GM19035 (cell line): ENCODE measurements around the gene PDE4D.

Experiments
- ATAC-seq: cut with Tn5 transposase; IDR thresholded peaks from one replicate; pipeline ENCODE4 v1.9.1; 2021; ENCODE audit not compliant: unreplicated experiment

PDE4D gene

DNA sequence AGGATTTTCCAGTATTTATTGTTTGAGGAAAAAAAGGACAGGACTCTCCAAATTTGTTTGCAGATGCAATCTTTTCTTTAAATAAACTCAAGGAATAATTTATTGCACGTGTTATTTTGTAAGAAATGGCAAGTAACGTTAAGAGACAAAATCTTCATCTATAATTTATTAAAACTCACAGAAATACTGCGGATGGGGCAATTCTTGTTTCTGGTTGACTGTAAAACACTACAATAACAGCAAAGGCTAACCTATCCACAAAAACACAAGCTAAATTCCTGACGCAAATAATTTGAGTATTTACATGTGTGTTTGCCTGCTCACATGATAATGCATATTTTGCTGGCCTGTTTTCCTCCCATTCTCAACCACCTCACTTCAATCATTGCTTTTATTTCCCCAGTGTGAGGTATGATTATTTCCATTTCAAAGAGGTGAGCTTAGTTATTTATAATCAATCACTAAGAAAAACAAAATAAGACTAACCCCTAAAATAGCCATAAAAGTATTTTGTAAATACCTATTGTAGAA is 619.4 kb downstream of the PDE4D start:
- no peak for ATAC-seq

DNA sequence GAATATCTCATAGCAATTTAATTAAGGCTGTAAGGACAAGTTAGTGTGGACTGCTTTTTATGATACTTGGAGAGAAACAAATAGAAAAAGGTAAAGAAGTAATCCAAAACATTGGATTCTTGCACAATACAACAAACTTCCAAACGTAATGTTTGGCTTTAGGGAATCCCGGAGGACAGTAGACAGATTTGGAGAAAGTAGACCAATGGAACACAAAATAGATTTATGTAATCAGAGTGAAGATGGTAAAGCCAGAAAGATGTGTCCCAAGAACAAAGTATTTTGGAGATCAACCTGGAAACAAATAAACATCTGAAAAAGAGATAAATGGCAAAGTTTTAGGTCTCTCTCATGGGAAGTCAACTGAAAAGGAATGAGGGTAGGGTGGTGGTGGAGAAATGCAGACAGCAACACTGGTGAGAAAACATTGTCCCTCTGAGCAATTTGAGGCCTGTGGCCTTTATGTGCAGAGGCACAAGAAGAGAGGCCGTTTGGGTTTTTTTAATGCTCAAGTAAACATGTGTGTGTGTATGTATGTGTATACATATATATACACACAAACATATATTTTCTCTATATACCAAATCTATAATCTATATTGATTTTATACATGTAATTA is 620.6 kb downstream of the PDE4D start:
- ATAC-seq: no peak

DNA sequence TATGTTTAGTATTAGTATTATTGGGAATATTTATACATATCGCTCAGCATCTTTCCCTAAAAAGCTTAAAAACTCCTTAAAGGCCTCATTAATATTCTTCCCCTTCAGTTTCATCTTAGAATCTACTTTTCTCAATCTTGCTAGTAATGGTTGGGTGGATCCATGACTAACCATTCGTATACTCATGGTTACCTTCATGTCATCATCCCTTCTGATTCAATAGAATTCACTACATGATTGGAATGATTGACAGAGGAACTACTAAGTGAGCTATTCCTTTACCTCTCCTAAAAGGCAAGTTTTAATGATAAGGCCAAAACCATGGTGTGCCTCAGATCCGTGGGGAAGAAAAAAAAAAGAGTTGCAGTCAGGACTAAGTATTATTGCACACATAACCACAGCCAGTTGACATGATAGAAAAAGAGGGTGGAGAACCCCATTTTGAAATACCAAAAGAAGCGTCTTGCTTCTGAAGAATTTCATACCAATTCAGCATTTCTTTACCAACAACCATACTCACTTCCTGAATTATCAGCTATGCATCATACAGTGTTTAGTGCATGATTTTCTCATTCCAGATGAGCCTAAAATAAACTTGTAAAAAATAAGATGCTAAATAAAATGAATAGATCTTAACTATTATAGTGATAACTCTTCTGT is 624.6 kb downstream of the PDE4D start:
- no peak for ATAC-seq

DNA sequence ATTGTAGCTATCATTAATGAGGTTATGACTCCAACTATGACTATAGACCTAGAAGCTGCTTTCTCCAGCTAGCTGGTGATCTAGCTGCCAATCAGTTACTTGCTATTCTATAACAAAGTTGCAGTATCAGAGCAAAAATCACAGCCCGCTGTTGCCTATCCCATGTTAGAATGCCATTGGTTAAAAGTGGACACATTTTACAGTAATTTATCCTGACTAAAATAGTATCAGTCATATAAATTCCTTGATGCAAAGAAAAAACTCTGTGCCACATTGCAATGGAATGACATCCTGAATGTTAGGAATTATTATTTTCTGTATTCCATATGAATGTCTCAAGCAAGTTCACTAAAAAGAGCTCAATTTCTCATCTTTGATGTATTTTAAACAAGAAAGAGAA is 626.5 kb downstream of the PDE4D start:
- no peak for ATAC-seq

DNA sequence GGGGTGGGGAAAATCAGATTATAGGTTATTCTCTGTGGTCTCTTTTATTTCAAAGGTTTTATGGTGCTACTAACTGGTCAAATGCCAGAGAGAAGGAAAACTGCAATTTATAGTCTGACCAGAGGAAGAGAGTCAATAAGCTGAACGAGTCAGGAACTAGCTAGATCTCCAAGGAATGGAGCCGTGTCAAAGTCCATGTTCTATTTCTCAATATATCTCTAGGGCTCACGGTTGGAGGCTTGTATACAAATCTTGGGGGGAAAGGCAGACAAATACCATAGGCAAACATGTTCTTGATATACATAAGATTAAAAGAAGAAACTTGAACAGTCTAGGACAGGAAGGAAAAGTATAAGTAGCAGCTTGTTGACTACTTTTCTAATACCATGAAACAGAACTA is 627.1 kb downstream of the PDE4D start:
- no peak for ATAC-seq

DNA sequence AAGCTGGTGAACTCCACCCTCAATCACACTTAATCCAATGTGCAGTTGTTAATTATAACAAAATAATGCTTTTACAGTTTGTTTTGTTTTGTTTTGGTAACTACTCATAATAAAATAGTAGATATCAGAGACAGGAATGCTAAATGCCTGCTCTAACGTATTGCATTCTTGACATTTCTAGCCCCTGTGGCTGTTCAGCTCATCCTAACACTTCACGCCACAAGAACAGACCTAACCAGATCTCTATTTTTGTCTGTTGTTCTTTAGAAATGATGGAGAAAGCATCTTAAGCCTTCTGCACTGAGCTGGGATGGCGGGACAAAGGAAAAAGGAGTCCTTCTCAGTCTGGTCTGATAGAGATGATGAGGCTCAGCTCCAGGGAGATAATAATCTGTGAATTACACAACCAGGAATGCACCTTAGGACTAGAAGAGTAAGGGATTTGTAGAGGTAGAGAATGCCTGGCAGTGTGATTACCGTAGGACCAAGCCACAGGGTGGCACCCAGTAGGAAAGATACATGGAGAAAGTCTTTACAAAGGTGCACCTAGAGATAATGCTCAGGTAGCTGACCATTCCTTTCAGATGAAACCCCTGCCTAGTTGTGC is 628.8 kb downstream of the PDE4D start:
- no peak for ATAC-seq

DNA sequence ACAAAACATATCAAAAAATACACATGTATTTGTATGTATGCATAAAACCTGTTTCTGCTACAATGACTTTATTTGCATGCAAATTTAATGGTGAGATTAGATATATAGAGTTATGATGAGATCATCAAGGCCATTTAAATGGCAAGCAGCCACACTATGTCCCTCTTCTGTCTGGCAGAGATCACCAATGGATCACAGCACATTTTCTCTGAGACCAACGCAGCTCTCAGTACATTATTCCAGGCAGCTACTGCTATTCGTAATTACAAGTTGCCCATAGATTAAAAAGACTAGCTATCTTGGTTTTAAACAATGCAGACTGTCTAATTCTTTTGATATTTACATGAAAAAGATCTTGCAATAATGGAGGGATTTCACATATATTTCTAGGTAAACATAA is 629.5 kb downstream of the PDE4D start:
- no peak for ATAC-seq

DNA sequence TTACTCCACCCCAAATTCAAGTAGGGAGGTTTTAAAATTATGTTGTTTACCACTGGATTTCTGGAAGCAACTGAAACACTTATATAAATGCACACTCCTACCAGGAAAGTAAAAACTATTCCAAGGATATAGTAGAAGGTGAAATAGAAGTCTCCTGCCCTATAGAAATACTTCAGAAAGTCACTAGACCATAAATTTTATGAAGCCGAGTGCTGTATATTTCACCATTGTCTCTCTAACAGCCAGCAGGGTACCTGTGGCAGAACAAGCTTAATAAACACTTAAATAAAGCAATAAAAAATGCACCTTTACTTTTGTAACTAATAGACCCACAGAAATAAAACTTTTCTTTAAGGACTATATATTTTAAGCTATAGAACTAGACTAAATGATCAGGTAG is 631.6 kb downstream of the PDE4D start:
- no peak for ATAC-seq

DNA sequence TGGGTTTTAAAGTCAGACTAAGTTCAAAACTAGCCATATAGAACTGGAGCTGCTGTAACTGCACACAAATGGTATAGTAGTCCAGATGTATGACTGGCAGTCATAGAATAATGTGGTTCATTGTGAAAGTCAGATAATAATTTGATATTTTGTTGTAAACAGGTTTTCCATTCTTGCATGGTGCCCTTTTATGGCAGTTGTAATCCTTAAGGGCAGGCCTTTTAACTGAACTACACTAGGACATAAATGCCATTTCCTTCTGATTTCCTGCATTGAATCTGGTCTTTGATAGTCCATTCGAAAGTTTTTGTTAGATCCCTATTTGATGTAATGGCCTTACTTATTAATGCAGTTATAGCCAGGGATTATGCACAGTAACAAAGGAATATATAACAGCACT is 632.6 kb downstream of the PDE4D start:
- ATAC-seq: no peak

DNA sequence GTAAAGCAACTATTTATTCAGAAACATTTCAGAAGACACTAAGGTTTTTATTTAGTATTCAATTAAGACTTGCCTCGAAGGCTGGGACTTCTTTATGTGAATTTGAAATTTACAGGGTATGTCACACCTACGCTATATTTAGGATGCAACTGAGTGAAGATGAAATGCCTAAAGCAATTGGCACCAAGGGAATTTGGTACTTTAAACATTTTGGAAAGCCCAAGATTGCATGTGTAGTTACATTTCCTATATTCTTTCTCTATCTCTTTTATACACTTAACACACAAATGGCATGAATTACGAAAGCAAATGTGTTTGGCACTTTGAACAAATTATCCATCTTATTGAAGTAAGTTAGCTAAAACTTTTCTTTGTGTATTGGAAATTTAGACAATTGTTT is 633.3 kb downstream of the PDE4D start:
- ATAC-seq: no peak

DNA sequence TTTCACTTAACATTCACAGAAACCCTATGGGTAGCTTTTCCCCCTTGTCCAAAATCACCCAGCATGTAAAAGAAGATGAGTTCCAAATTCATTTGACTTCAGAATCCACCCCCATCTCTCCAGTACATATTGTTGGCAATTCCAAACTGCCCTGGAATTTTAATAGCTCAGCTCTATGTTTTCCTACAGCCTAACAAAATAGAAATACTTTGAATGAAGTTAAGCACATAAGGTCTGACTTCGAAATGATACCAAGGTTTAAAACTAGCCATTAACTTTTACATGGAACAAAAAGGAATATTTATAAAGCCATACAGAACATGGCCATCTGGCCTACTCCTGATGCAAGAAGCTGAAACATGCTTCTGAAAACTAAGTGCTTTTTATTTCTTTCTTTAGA is 634.3 kb downstream of the PDE4D start:
- no peak for ATAC-seq

DNA sequence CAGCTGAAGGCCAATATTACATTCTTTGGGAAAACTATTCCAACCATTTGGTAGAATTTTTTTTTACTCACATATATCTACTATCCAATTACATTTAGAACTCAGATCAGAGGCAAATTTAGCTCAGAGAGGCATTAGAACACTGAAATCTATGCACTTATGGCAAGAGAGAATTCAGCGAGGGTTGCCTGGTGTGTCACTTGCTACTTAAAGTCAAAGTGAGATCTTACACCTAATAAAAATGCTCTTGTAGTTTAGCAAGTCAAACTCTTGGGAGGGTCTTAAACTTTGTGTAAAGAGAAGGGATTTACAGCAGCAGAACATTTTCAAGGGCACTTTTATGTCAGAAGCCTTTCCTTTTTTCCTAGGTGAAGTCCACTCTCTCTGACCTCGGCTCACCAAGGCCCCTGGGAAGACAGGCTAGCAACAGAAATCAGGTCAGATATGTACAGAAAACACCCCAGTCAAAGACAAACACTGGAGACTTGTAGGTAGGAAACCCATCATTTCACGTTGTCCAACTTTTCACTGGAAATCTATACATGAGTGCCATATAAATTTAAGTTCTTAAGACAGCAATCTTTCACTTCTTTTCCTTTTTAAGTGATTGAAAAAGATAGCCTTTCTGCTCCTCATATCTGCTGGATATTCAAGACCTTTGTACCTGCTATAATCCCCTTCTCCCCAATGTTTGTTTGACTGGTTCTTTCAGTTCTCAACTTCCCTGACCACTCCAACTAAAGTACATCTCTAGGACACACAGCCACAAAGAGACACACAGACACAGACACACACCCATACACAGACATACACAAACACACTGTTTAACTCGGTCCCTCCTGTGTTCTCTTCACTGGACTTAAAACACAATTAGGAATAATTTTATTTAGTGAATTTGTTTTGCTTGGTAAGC is 635.8 kb downstream of the PDE4D start:
- no peak for ATAC-seq

DNA sequence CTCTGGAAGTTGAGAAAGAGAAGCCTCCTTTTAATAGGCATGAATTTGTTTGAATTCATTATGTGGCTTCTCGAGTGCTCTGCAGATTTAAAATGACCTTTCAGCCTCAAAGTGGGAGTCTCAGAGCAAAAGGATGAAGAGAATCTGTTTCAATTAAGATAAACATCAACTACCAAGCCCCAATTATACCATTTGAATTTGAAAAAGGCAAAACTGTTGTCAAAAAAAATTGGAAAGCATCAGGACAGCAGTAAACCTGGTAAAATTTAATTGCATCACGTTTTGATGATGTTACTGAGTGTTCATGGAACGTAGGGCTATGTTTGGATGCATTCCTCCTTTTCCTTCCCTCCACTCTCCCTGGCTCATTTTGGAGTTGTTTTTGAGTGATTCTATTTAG is 637.2 kb downstream of the PDE4D start:
- ATAC-seq: no peak

DNA sequence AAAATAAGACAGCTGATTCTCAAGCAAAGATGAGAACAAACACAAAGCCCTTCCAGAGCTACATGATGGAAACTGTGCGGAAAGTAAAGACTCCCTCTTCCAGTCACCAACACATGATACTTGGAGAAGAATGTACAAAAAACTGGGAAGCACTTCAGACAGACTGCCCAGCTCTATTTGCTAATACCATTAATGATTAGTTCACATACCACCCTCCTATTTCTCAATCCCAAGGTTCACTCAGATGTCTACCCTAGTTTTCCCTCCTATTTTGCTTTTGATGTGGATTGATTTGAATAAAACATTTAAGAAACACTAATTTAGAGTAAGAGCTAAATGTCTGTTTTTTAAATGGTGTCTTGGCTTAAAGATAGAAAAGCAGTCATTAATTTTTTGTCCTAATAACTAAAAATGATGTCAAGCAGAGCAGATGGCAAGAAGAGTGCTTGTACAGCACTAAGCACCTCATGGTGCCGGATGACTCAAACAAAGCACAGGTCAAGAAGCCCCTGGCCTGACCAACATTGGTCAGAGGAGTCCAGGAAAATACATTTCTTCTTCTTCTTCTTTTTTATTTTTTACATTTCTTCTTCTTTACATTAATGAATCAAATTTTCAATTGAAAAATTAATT is 639.4 kb downstream of the PDE4D start:
- no peak for ATAC-seq

DNA sequence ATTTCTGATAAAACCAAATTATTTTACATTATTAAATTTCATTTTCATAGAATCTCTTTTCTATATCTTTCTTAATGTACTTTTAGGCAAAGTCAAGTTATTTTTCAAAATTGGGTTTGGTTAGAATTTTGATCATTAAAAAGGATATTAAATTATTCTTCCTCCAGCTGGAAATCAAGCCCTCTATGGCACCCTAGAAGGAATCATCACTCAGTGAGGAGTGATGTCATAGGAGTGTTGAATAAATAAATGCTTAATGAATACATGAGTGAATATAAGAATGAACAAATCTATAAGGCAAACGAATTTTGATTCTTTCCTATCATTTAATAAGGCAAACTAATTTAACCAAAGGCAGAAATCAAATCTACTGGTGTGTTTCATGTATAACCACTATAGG is 639.9 kb downstream of the PDE4D start:
- ATAC-seq: no peak

DNA sequence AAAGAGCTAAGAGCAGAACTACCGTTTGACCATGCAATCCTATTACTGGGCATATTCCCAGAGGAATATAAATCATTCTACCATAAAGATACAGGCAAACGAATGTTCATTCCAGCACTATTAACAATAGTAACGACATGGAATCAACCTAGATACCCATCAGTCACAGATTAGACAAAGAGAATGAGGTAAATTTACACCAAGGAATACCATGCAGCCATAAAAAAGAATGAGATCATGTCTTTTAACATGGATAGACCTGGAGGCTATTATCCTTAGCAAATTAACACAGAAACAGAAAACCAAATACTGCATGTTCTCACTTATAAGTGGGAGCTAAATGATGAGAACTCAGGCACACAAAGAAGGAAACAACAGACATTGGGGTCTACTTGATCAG is 641.9 kb downstream of the PDE4D start:
- no peak for ATAC-seq

DNA sequence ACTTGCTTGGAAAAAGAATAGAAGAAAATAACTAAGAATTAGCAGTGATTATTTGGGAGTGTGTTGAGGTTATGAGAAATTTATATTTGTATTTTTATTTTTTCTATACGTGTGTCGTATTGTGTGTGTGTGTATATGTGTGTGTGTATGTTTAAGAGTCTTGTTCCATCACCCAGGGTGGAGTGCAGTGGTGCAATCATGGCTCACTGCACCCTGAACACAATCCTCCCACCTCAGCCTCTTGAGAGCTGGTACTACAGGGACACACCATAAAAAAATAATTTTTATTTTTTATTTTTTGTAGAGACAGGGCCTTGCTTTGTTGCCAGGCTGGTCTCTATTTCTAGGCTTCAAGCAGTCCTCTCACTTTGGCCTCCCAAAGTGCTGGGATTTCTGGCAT is 643.8 kb downstream of the PDE4D start:
- no peak for ATAC-seq

DNA sequence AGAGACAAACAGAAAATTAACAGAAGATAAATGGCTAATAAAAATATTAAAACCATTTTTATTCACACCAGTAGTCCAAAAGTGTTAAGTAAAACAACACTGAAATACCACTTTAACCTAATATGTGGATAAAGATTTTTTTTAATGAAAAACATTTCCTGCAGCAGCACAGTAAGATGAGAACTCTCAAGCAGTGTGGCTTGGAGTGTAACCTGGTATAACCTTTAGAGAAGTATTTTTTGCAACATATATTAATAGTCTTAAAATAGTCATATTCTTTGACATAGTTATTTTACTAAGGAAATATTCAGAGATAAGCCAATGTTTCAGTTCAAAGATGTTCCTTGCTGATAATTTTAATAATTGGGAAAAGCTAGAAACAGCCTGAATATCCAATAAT is 644.4 kb downstream of the PDE4D start:
- no peak for ATAC-seq

DNA sequence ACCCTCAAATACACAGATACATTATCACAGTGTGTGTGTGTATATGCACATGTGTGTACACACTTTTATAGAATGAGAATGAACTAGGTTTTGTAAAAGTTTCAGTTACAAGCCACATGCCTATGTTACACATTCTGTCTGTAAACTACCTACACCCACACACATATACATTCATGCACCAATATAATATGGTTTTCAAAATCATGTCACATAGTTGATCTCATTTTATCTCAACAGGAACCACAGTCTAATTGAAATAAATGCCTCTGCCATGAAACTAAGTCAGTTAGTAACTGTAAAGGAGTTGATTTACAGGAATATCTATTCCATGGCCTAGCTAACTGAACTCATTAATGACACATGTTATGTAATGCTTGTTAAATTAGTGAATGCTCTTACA is 646.6 kb downstream of the PDE4D start:
- no peak for ATAC-seq

DNA sequence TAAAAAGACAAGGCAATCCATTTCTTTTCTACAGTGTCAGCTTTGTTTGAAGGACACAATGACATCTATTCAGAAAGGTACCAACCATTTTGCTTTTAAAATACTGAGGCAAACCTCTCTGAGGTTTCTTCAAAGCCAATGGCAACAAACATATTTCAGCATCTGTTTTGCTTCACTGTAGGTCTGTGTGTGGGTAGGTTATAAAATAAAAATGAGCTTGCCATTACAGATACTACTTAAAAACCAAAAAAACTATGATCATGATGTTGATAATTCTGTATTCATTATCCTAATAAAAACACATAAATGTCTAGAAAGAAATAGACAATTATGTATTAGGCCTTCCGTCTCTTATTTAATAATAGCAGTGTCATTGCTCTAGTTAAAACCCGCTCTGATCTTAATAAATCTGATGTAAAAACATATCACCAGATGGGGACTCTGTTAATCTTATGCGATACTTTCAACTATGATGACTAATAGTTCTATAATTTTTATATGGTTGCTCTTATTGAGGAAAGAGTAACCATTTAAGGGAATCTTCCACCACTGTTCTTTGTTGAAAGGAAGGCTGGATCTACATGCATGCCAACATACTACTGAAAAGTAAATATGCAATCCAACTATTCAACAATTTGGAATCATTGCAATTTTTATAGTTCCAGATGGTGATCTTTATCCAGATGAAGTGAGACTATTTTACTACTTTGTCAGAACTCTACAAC is 647.2 kb downstream of the PDE4D start:
- no peak for ATAC-seq
